ENCODE data around the gene NVL.

The NVL gene

DNA sequence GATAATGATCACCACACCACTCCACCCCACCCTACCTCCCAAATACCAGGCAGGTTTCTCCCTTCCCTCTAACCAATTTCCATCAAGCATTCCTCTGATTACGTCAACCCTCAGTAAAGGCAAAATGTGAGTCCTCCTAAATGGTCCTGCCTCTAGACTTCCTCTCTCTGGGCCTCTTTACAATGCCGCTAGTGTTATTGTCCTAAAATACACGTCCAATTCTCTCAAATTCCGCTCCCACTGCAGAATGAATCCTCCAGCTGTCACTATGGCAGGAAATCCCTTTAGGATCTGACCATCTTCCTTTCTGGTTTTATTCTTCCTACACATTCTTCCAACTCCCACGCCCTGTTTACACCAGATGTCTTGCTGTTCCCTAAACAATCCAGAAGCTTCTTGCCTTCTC lies 78.2 kb downstream of the NVL start:
- H3K27me3 ChIP-seq (ENCODE audit: insufficient read depth, low read length, poor library complexity, severe bottlenecking) = no peaks in the 10 kb centered on the region
- H3K36me3 ChIP-seq (ENCODE audit: insufficient read depth, low read length) = peaks cover 9% of the 10 kb centered on the region
- H3K79me2 ChIP-seq (ENCODE audit: insufficient read depth, low read length) = no peaks in the 10 kb centered on the region
- no peak overlapping the region for H2AFZ ChIP-seq (ENCODE audit: low read length)
- TF ChIP-seq EZH2phosphoT487 (IDR thresholded peaks at IDR 0.05; ENCODE audit: borderline replicate concordance) = no peak
- no peak for TF ChIP-seq CTCF (conservative IDR thresholded peaks at IDR 0.05; ENCODE audit: low read length)
- no peak overlapping the region for H3K9ac ChIP-seq (ENCODE audit: low read depth, low read length, poor library complexity, severe bottlenecking)
- no peak overlapping the region for H3K4me3 ChIP-seq (ENCODE audit: low read length, poor library complexity, severe bottlenecking)
- no peaks in the 10 kb centered on the region for H3K9me2 ChIP-seq (replicated peaks; ENCODE audit: low read depth, low read length)
- no peaks in the 10 kb centered on the region for H3K4me1 ChIP-seq (ENCODE audit: insufficient read depth, low read length, poor library complexity, severe bottlenecking)
- no peak overlapping the region for H3K4me2 ChIP-seq (ENCODE audit: low read depth, low read length, poor library complexity, severe bottlenecking)
- H4K20me1 ChIP-seq (ENCODE audit: insufficient read depth, low read length, poor library complexity, severe bottlenecking) = no peaks in the 10 kb centered on the region
- no peaks in the 10 kb centered on the region for H3K9me3 ChIP-seq (ENCODE audit: insufficient read depth, low read depth, low read length)
- H3F3A ChIP-seq (ENCODE audit: low read depth) = no peaks in the 10 kb centered on the region

GRCh38 chr1:224245188-224245587 lies 84.8 kb downstream of the NVL start:
- TF ChIP-seq CTCF (conservative IDR thresholded peaks at IDR 0.05; ENCODE audit: low read length) (0 out of 2 replicates have a peak, but pooled peaks have one; percentile 22), EZH2phosphoT487 (IDR thresholded peaks at IDR 0.05; ENCODE audit: borderline replicate concordance) (no peak)
- H3K27me3 ChIP-seq (ENCODE audit: insufficient read depth, low read length, poor library complexity, severe bottlenecking) = no peaks in the 10 kb centered on the region
- no peaks in the 10 kb centered on the region for H3K79me2 ChIP-seq (ENCODE audit: insufficient read depth, low read length)
- H3K4me1 ChIP-seq (ENCODE audit: insufficient read depth, low read length, poor library complexity, severe bottlenecking) = peaks cover 17% of the 10 kb centered on the region
- no peaks in the 10 kb centered on the region for H3K9me2 ChIP-seq (replicated peaks; ENCODE audit: low read depth, low read length)
- peaks cover 13% of the 10 kb centered on the region for H3K36me3 ChIP-seq (ENCODE audit: insufficient read depth, low read length)
- H3K4me3 ChIP-seq (ENCODE audit: low read length, poor library complexity, severe bottlenecking) = peak overlapping the region; percentile 15
- peak overlapping the region; percentile 21 for H2AFZ ChIP-seq (ENCODE audit: low read length)
- peaks cover 3% of the 10 kb centered on the region; the same call in 1 of the 2 replicates for H3F3A ChIP-seq (ENCODE audit: low read depth)
- H4K20me1 ChIP-seq (ENCODE audit: insufficient read depth, low read length, poor library complexity, severe bottlenecking) = no peaks in the 10 kb centered on the region
- H3K9me3 ChIP-seq (ENCODE audit: insufficient read depth, low read depth, low read length) = no peaks in the 10 kb centered on the region
- peak overlapping the region; percentile 56 for H3K4me2 ChIP-seq (ENCODE audit: low read depth, low read length, poor library complexity, severe bottlenecking)
- H3K9ac ChIP-seq (ENCODE audit: low read depth, low read length, poor library complexity, severe bottlenecking) = peak overlapping the region; percentile 49

DNA sequence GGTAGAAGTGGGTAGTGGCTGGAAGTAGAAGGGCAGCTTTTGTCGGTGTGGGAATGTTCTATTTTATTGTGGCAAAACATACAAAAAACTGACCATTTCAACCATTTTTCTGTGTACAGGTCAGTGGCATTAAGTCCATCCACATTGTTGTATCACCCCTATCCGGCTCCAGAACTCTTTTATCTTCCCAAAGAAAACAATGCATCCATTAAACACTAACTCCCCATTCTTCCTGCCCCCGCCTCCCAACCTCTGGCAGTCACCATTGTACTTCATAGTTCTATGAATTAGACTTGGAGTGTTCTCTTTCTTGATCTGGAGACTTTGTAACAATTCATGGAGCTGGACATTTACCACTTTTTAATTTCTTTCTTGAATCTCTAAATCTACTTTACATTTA lies 91.2 kb downstream of the NVL start:
- Histone ChIP-seq H2AFZ (ENCODE audit: low read length) (no peak overlapping the region), H3K9me3 (ENCODE audit: insufficient read depth, low read depth, low read length) (no peaks in the 10 kb centered on the region), H3F3A (ENCODE audit: low read depth) (no peaks in the 10 kb centered on the region), H3K4me1 (ENCODE audit: insufficient read depth, low read length, poor library complexity, severe bottlenecking) (no peaks in the 10 kb centered on the region), H3K27me3 (ENCODE audit: insufficient read depth, low read length, poor library complexity, severe bottlenecking) (no peaks in the 10 kb centered on the region), H4K20me1 (ENCODE audit: insufficient read depth, low read length, poor library complexity, severe bottlenecking) (no peaks in the 10 kb centered on the region), H3K4me3 (ENCODE audit: low read length, poor library complexity, severe bottlenecking) (no peak overlapping the region), H3K79me2 (ENCODE audit: insufficient read depth, low read length) (no peaks in the 10 kb centered on the region), H3K4me2 (ENCODE audit: low read depth, low read length, poor library complexity, severe bottlenecking) (no peak overlapping the region), H3K36me3 (ENCODE audit: insufficient read depth, low read length) (peaks cover 22% of the 10 kb centered on the region), H3K9me2 (replicated peaks; ENCODE audit: low read depth, low read length) (no peaks in the 10 kb centered on the region), H3K9ac (ENCODE audit: low read depth, low read length, poor library complexity, severe bottlenecking) (no peak overlapping the region)
- no peak for TF ChIP-seq EZH2phosphoT487 (IDR thresholded peaks at IDR 0.05; ENCODE audit: borderline replicate concordance)
- TF ChIP-seq CTCF (conservative IDR thresholded peaks at IDR 0.05; ENCODE audit: low read length) = no peak

All from Loucy (cell line).